ENCODE data around the gene MN1. TPM values are rescaled to one million over a fixed set of nuclear protein-coding genes. Genes with fewer than 3 reads are reported as not detected.

MN1 gene
- total and polyA plus RNA-seq, 12 donors = 0.64 to 2.7 (median 1.1) TPM

GRCh38 chr22:27811778-27812177 is 10.2 kb upstream of the MN1 start:
- no peaks in the 10 kb centered on the region for H3K9me3 ChIP-seq (replicated peaks in 1 of 3)
- no peaks in the 10 kb centered on the region for H3K27me3 ChIP-seq
- 91 to 100% (median 96%) methylated on average over 3 of the region's 3 CpGs for WGBS, 4 donors
- no peaks in the 10 kb centered on the region for H3K36me3 ChIP-seq (replicated peaks in 1 of 2)
- no peak overlapping the region for H3K4me3 ChIP-seq
- no peaks in the 10 kb centered on the region for H3K4me1 ChIP-seq (replicated peaks in 1 of 2)
- intact Hi-C loops (cut with DNase I) = no loop called here
- no peak for TF ChIP-seq CTCF (IDR thresholded peaks at IDR 0.05)
- TF ChIP-seq POLR2A (IDR thresholded peaks at IDR 0.05) = no peak
- no peak for DNase-seq
- H3K27ac ChIP-seq = no peak overlapping the region

GRCh38 chr22:27810609-27811151 is 9.1 kb upstream of the MN1 start:
- Histone ChIP-seq H3K36me3 (replicated peaks in 1 of 2) (no peaks in the 10 kb centered on the region), H3K27me3 (no peaks in the 10 kb centered on the region), H3K9me3 (replicated peaks in 1 of 3) (no peaks in the 10 kb centered on the region), H3K27ac (peak overlapping the region in 1 of 5 donors; percentile 61), H3K4me1 (replicated peaks in 1 of 2) (no peaks in the 10 kb centered on the region), H3K4me3 (no peak overlapping the region)
- TF ChIP-seq CTCF (IDR thresholded peaks at IDR 0.05) (no peak), POLR2A (IDR thresholded peaks at IDR 0.05) (no peak)
- WGBS, 4 donors = 60 to 74% (median 68%) methylated on average over 14 to 15 of the region's 15 CpGs
- DNase-seq = peak in 1 of 7 donors; percentile 30
- intact Hi-C loops (cut with DNase I) = no loop called here

GRCh38 chr22:27809700-27810608 is 8.4 kb upstream of the MN1 start:
- WGBS, 4 donors = 60 to 65% (median 62%) methylated on average over 16 to 17 of the region's 17 CpGs
- no peak for DNase-seq

More at GRCh38 chr22:27809700-27810608, 8.4 kb upstream of the MN1 start:
- intact Hi-C loops (cut with DNase I) = no loop called here
- no peaks in the 10 kb centered on the region for H3K9me3 ChIP-seq (replicated peaks in 1 of 3)
- no peaks in the 10 kb centered on the region for H3K4me1 ChIP-seq (replicated peaks in 1 of 2)
- no peaks in the 10 kb centered on the region for H3K27me3 ChIP-seq
- H3K4me3 ChIP-seq = no peak overlapping the region
- H3K36me3 ChIP-seq (replicated peaks in 1 of 2) = no peaks in the 10 kb centered on the region
- no peak for TF ChIP-seq POLR2A (IDR thresholded peaks at IDR 0.05)
- no peak for TF ChIP-seq CTCF (IDR thresholded peaks at IDR 0.05)
- peak overlapping the region in 1 of 5 donors; percentile 61 for H3K27ac ChIP-seq

Data from adrenal gland (tissue), 12 donors.